GM12873 (cell line): ENCODE data around the gene LRP3.

Source experiments
- CTCF ChIP-seq: IDR thresholded peaks from 2 replicates; pipeline ENCODE4 v1.5.1; 2012; ENCODE audit warnings: low read depth, mild to moderate bottlenecking, moderate library complexity, low read length, control low read depth; ENCODE audit not compliant: insufficient read depth; ENCODE audit errors: missing control alignments

The LRP3 gene

GRCh38 chr19:33194886-33195644 lies 935 bp downstream of the LRP3 start:
- no peak for TF ChIP-seq CTCF

- no peak for TF ChIP-seq CTCF
These were observed 1.7 kb downstream of the LRP3 start for GRCh38 chr19:33195645-33196347.

GRCh38 chr19:33196446-33197193 lies 2.5 kb downstream of the LRP3 start:
- TF ChIP-seq CTCF = no peak

- TF ChIP-seq CTCF = no peak
These were observed 3.5 kb downstream of the LRP3 start for GRCh38 chr19:33197591-33198000.

GRCh38 chr19:33198169-33198568 lies 4.0 kb downstream of the LRP3 start:
- TF ChIP-seq CTCF = no peak

GRCh38 chr19:33199441-33200265 lies 5.5 kb downstream of the LRP3 start:
- no peak for TF ChIP-seq CTCF

GRCh38 chr19:33201473-33201872 lies 7.3 kb downstream of the LRP3 start:
- no peak for TF ChIP-seq CTCF
